ENCODE results near the gene ADRA2C.

ADRA2C gene

GRCh38 chr4:3816256-3816825, 50.2 kb downstream of the ADRA2C start:
- Histone ChIP-seq H3F3A (ENCODE audit: low read depth) (no peaks in the 10 kb centered on the region), H3K27me3 (ENCODE audit: insufficient read depth, low read length, poor library complexity, severe bottlenecking) (no peaks in the 10 kb centered on the region), H3K36me3 (ENCODE audit: insufficient read depth, low read length) (no peaks in the 10 kb centered on the region), H2AFZ (ENCODE audit: low read length) (no peak overlapping the region), H4K20me1 (ENCODE audit: insufficient read depth, low read length, poor library complexity, severe bottlenecking) (no peaks in the 10 kb centered on the region), H3K9me3 (ENCODE audit: insufficient read depth, low read depth, low read length) (no peaks in the 10 kb centered on the region; the same call in 1 of the 2 replicates), H3K9me2 (replicated peaks; ENCODE audit: low read depth, low read length) (no peaks in the 10 kb centered on the region), H3K4me1 (ENCODE audit: insufficient read depth, low read length, poor library complexity, severe bottlenecking) (no peaks in the 10 kb centered on the region), H3K79me2 (ENCODE audit: insufficient read depth, low read length) (no peaks in the 10 kb centered on the region), H3K4me3 (ENCODE audit: low read length, poor library complexity, severe bottlenecking) (no peak overlapping the region), H3K4me2 (ENCODE audit: low read depth, low read length, poor library complexity, severe bottlenecking) (no peak overlapping the region), H3K9ac (ENCODE audit: low read depth, low read length, poor library complexity, severe bottlenecking) (no peak overlapping the region)
- TF ChIP-seq EZH2phosphoT487 (IDR thresholded peaks at IDR 0.05; ENCODE audit: borderline replicate concordance), result no peak
- no peak for TF ChIP-seq CTCF (conservative IDR thresholded peaks at IDR 0.05; ENCODE audit: low read length)

GRCh38 chr4:3816983-3817960, 51.1 kb downstream of the ADRA2C start:
- H3K9me2 ChIP-seq (replicated peaks; ENCODE audit: low read depth, low read length), result no peaks in the 10 kb centered on the region
- no peaks in the 10 kb centered on the region for H3K27me3 ChIP-seq (ENCODE audit: insufficient read depth, low read length, poor library complexity, severe bottlenecking)
- H3K4me1 ChIP-seq (ENCODE audit: insufficient read depth, low read length, poor library complexity, severe bottlenecking), result no peaks in the 10 kb centered on the region
- no peaks in the 10 kb centered on the region for H3F3A ChIP-seq (ENCODE audit: low read depth)
- no peak overlapping the region for H2AFZ ChIP-seq (ENCODE audit: low read length)
- no peaks in the 10 kb centered on the region for H3K36me3 ChIP-seq (ENCODE audit: insufficient read depth, low read length)
- H3K9ac ChIP-seq (ENCODE audit: low read depth, low read length, poor library complexity, severe bottlenecking), result no peak overlapping the region
- H3K4me3 ChIP-seq (ENCODE audit: low read length, poor library complexity, severe bottlenecking), result no peak overlapping the region
- H3K4me2 ChIP-seq (ENCODE audit: low read depth, low read length, poor library complexity, severe bottlenecking), result no peak overlapping the region
- no peaks in the 10 kb centered on the region; the same call in 1 of the 2 replicates for H3K9me3 ChIP-seq (ENCODE audit: insufficient read depth, low read depth, low read length)
- no peaks in the 10 kb centered on the region for H4K20me1 ChIP-seq (ENCODE audit: insufficient read depth, low read length, poor library complexity, severe bottlenecking)
- no peaks in the 10 kb centered on the region for H3K79me2 ChIP-seq (ENCODE audit: insufficient read depth, low read length)
- no peak for TF ChIP-seq EZH2phosphoT487 (IDR thresholded peaks at IDR 0.05; ENCODE audit: borderline replicate concordance)
- TF ChIP-seq CTCF (conservative IDR thresholded peaks at IDR 0.05; ENCODE audit: low read length), result no peak

Data from Loucy (cell line).